H9 (cell line): ENCODE results near the gene RPS6KA1. TPM values are rescaled to one million over a fixed set of nuclear protein-coding genes. Genes with fewer than 3 reads are reported as not detected.

Experiments used
- DNase-seq: peaks from one replicate; pipeline ENCODE4 v3.0.0-alpha.2; 2017
- H2AFZ ChIP-seq: one replicate; pipeline ENCODE4 v1.6.1; 2013; ENCODE audit warnings: mild to moderate bottlenecking, low read length, control low read depth, moderate library complexity
- H2AK5ac ChIP-seq: 2 replicates; pipeline ENCODE4 v1.6.1; 2013; ENCODE audit warnings: low read length, control low read depth, mixed read lengths; ENCODE audit not compliant: insufficient read length
- H2BK120ac ChIP-seq: one replicate; pipeline ENCODE4 v1.6.1; 2013; ENCODE audit warnings: low read depth, mild to moderate bottlenecking, low read length, control low read depth, inconsistent platforms; ENCODE audit not compliant: poor library complexity, severe bottlenecking
- H2BK12ac ChIP-seq: 2 replicates; pipeline ENCODE4 v1.6.1; 2013; ENCODE audit warnings: low read length, control low read depth, mixed read lengths, low read depth; ENCODE audit not compliant: insufficient read length
- H2BK15ac ChIP-seq: 2 replicates; pipeline ENCODE4 v1.6.1; 2013; ENCODE audit warnings: low read depth, low read length, control low read depth
- H2BK20ac ChIP-seq: one replicate; pipeline ENCODE4 v1.6.1; 2013; ENCODE audit warnings: low read depth, mild to moderate bottlenecking, low read length, control low read depth, inconsistent platforms; ENCODE audit not compliant: poor library complexity, severe bottlenecking
- H2BK5ac ChIP-seq: 2 replicates; pipeline ENCODE4 v1.6.1; 2013; ENCODE audit warnings: low read length, control low read depth, mixed read lengths; ENCODE audit not compliant: insufficient read length
- H3K14ac ChIP-seq: 2 replicates; pipeline ENCODE4 v1.6.1; 2013; ENCODE audit warnings: low read length, control low read depth; ENCODE audit not compliant: insufficient read depth
- H3K18ac ChIP-seq: 2 replicates; pipeline ENCODE4 v1.6.1; 2013; ENCODE audit warnings: low read depth, mild to moderate bottlenecking, mixed read lengths, low read length, control low read depth; ENCODE audit not compliant: insufficient read length
- H3K23ac ChIP-seq: 2 replicates; pipeline ENCODE4 v1.6.1; 2013; ENCODE audit warnings: low read length, control low read depth, mixed read lengths, low read depth; ENCODE audit not compliant: insufficient read length
- H3K23me2 ChIP-seq: 2 replicates; pipeline ENCODE4 v1.6.1; 2013; ENCODE audit warnings: low read depth, mild to moderate bottlenecking, mixed read lengths, low read length, control low read depth; ENCODE audit not compliant: insufficient read length, poor library complexity, severe bottlenecking
- H3K27ac ChIP-seq: 2 replicates; pipeline ENCODE4 v1.5.1; 2013; ENCODE audit warnings: low read length, control low read depth, mixed read lengths, low read depth; ENCODE audit not compliant: insufficient read length
- H3K27me3 ChIP-seq: 2 replicates; pipeline ENCODE4 v1.6.1; 2013; ENCODE audit warnings: low read length, control low read depth, inconsistent platforms; ENCODE audit not compliant: insufficient read depth
- H3K4ac ChIP-seq: 2 replicates; pipeline ENCODE4 v1.6.1; 2013; ENCODE audit warnings: low read depth, mild to moderate bottlenecking, control low read depth, inconsistent platforms, low read length, moderate library complexity
- H3K4me1 ChIP-seq: 2 replicates; pipeline ENCODE4 v1.6.1; 2013; ENCODE audit warnings: low read length, control low read depth, inconsistent platforms; ENCODE audit not compliant: insufficient read depth
- H3K4me2 ChIP-seq: 2 replicates; pipeline ENCODE4 v1.6.1; 2013; ENCODE audit warnings: low read length, control low read depth, mixed read lengths; ENCODE audit not compliant: insufficient read length, insufficient read depth
- H3K56ac ChIP-seq: 2 replicates; pipeline ENCODE4 v1.6.1; 2013; ENCODE audit warnings: low read depth, mild to moderate bottlenecking, mixed read lengths, low read length, control low read depth; ENCODE audit not compliant: insufficient read length
- H3K79me1 ChIP-seq: 2 replicates; pipeline ENCODE4 v1.6.1; 2013; ENCODE audit warnings: low read depth, mild to moderate bottlenecking, moderate library complexity, low read length, control low read depth, inconsistent platforms; ENCODE audit not compliant: insufficient read depth, poor library complexity, severe bottlenecking
- H3K79me2 ChIP-seq: 2 replicates; pipeline ENCODE4 v1.6.1; 2013; ENCODE audit warnings: low read length, control low read depth, inconsistent platforms; ENCODE audit not compliant: insufficient read depth
- H3K9ac ChIP-seq: 2 replicates; pipeline ENCODE4 v1.6.1; 2013; ENCODE audit warnings: low read length, control low read depth, mixed read lengths; ENCODE audit not compliant: insufficient read length; ENCODE audit errors: extremely low read depth
- H3K9me3 ChIP-seq: one replicate; pipeline ENCODE4 v1.6.1; 2013; ENCODE audit warnings: low read depth, low read length, inconsistent platforms; ENCODE audit not compliant: control insufficient read depth
- H3T11ph ChIP-seq: one replicate; pipeline ENCODE4 v1.6.1; 2013; ENCODE audit warnings: mild to moderate bottlenecking, low read length, control low read depth, inconsistent platforms
- H4K20me1 ChIP-seq: one replicate; pipeline ENCODE4 v1.6.1; 2013; ENCODE audit not compliant: control insufficient read depth, insufficient read length, insufficient read depth
- H4K5ac ChIP-seq: 2 replicates; pipeline ENCODE4 v1.6.1; 2013; ENCODE audit warnings: low read depth, mild to moderate bottlenecking, mixed read lengths, low read length, control low read depth; ENCODE audit not compliant: insufficient read length
- H4K8ac ChIP-seq: replicated peaks from 2 replicates; pipeline ENCODE4 v1.6.1; 2013; ENCODE audit warnings: low read length, control low read depth, mixed read lengths, low read depth; ENCODE audit not compliant: insufficient read length
- H4K91ac ChIP-seq: 2 replicates; pipeline ENCODE4 v1.6.1; 2013; ENCODE audit warnings: low read depth, mild to moderate bottlenecking, moderate library complexity, mixed read lengths, low read length, control low read depth; ENCODE audit not compliant: insufficient read length
- H3K27ac Mint-ChIP-seq, 3 experiments: 2 replicates in 2 of 3; 3 replicates in 1 of 3; pipeline ENCODE4 v1.8.0; 2020 to 2021; ENCODE audit warnings: mixed read lengths in 3 of 3, mild to moderate bottlenecking in 1 of 3, moderate library complexity in 1 of 3
- H3K27me3 Mint-ChIP-seq: 2 replicates; pipeline ENCODE4 v1.8.0; 2021; ENCODE audit warnings: low read depth, mild to moderate bottlenecking, moderate library complexity, mixed read lengths
- H3K36me3 Mint-ChIP-seq, 3 experiments: 2 replicates in 2 of 3; 3 replicates in 1 of 3; pipeline ENCODE4 v1.8.0; 2020 to 2021; ENCODE audit warnings: low read depth in 3 of 3, mixed read lengths in 3 of 3; ENCODE audit not compliant: insufficient read depth in 1 of 3
- H3K4me1 Mint-ChIP-seq, 2 experiments: 2 replicates each; pipeline ENCODE4 v1.8.0; 2020; ENCODE audit warnings: mixed read lengths in 2 of 2
- H3K4me3 Mint-ChIP-seq, 2 experiments: 2 replicates in 1 of 2; 3 replicates in 1 of 2; pipeline ENCODE4 v1.8.0; 2020 to 2021; ENCODE audit warnings: mild to moderate bottlenecking in 2 of 2, mixed read lengths in 2 of 2, moderate library complexity in 1 of 2
- H3K9me3 Mint-ChIP-seq, 2 experiments: 2 replicates in 1 of 2; 3 replicates in 1 of 2; pipeline ENCODE4 v1.8.0; 2020; ENCODE audit warnings: mild to moderate bottlenecking in 2 of 2, mixed read lengths in 2 of 2, moderate library complexity in 1 of 2
- CTCF ChIP-seq: fragments of 200-600 bp; sonication (generic); conservative IDR thresholded peaks from 3 replicates; pipeline ENCODE4 v1.8.0; 2021; ENCODE audit warnings: antibody characterized with exemption, mild to moderate bottlenecking
- WGBS: extraction: QIAGEN DNeasy Blood & Tissue Kit; methylation state at CpG from one replicate; pipeline ENCODE4 v1.1.7; 2013; ENCODE audit warnings: missing lambda C conversion rate, low lambda C conversion rate, mixed read lengths; ENCODE audit not compliant: insufficient read length; ENCODE audit errors: extremely low coverage; 5-methylcytosine and 5-hydroxymethylcytosine counted together
- total RNA-seq: library from RNA; stranded (reverse); gene quantifications from 2 replicates; pipeline ENCODE4 v1.2.1, GENCODE V29; 2021

Gene RPS6KA1
- total RNA-seq, 1 experiment from 2014 or later, result 45.3 TPM

DNA sequence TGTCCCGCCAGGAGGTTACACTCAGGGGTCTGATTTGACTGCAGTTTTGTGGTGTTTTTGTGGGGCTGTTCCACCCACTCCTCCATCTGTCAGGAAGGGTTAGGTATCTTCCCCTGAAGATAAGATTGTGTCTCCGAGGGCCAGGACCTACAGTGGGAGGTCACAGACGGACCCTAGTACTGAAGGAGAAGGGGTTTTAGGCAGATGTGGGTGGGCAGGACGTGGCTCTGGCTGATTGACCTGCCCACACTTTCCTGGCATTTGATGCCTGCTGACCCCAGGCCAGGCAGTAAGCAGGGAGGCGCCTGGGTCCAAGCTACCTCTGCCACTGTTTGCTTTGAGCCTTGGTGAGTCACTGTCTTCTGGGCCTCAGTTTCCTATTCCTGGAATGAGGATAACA is 13.9 kb downstream of the RPS6KA1 start:
- Mint-ChIP-seq H3K27me3 (no peaks in the 10 kb centered on the region), H3K9me3 (no peaks in the 10 kb centered on the region), H3K4me1 (peaks cover 9 to 12% of the 10 kb centered on the region in 2 experiments), H3K27ac (0 out of 7 replicates have a peak overlapping the region, but pooled peaks of 2 of the 3 experiments have one; percentile 48 to 77), H3K4me3 (no peak overlapping the region), H3K36me3 (peaks cover 5 to 26% (median 23%) of the 10 kb centered on the region in 3 experiments; a peak in 6 of 7 replicates)
- DNase-seq, result no peak
- no CpG with 5 or more reads among the region's 5 CpGs for WGBS
- Histone ChIP-seq H4K8ac (no peak overlapping the region), H2BK12ac (no peak overlapping the region), H3K27me3 (no peaks in the 10 kb centered on the region), H3K9me3 (no peaks in the 10 kb centered on the region), H3K18ac (no peak overlapping the region), H3K79me1 (no peaks in the 10 kb centered on the region), H3K23me2 (no peaks in the 10 kb centered on the region), H2BK20ac (no peak overlapping the region), H3K4ac (no peak overlapping the region), H3K14ac (no peak overlapping the region), H2BK120ac (no peak overlapping the region), H3K27ac (no peak overlapping the region), H3K4me2 (no peak overlapping the region), H2BK15ac (no peak overlapping the region), H3K56ac (no peak overlapping the region), H3K4me1 (no peaks in the 10 kb centered on the region; the same call in 1 of the 2 replicates), H2BK5ac (no peak overlapping the region), H3K79me2 (no peaks in the 10 kb centered on the region), H3T11ph (no peak overlapping the region), H2AFZ (no peak overlapping the region), H4K20me1 (no peaks in the 10 kb centered on the region), H3K9ac (no peak overlapping the region), H4K5ac (no peak overlapping the region), H2AK5ac (no peak overlapping the region), H3K23ac (no peak overlapping the region), H4K91ac (no peak overlapping the region)
- TF ChIP-seq CTCF, result no peak
